Right lobe of liver (tissue), 6 donors: ENCODE data around the gene EN1. TPM values are rescaled to one million over a fixed set of nuclear protein-coding genes. Genes with fewer than 3 reads are reported as not detected.
A peak's percentile ranks its signal among the peaks of the same experiment; 100 is the strongest.

Experiments used
- ATAC-seq, 4 donors: fragments of 200-7000 bp; cut with Tn5 transposase; one replicate each; pipeline ENCODE4 v1.9.1; 2020; ENCODE audit warnings: mild to moderate bottlenecking in 4 of 4, moderate library complexity in 4 of 4
- DNase-seq, 3 donors: peaks; one replicate each; pipeline ENCODE4 v3.0.0-alpha.2; 2020
- H3K27ac ChIP-seq, 3 donors: fragments of 200-600 bp; one replicate each; pipeline ENCODE4 v1.8.0; 2022
- H3K27me3 ChIP-seq, 2 donors: fragments of 200-600 bp; one replicate each; pipeline ENCODE4 v1.8.0; 2022
- H3K36me3 ChIP-seq, 4 donors: fragments of 200-600 bp; sonication (generic) in 1 of 4; one replicate each; pipeline versions ENCODE4 v1.5.1 to v1.8.0; 2017 to 2022; ENCODE audit warnings: control low read depth in 1 of 4
- H3K4me1 ChIP-seq, 4 donors: fragments of 200-600 bp; sonication (generic) in 1 of 4; one replicate each; pipeline versions ENCODE4 v1.5.1 to v1.8.0; 2017 to 2022; ENCODE audit warnings: control low read depth in 1 of 4
- H3K4me3 ChIP-seq, 3 donors: fragments of 200-600 bp; one replicate each; pipeline ENCODE4 v1.8.0; 2022
- H3K9me3 ChIP-seq, 4 donors: fragments of 200-600 bp; sonication (generic) in 1 of 4; one replicate each; pipeline versions ENCODE4 v1.5.1 to v1.8.0; 2017 to 2022; ENCODE audit warnings: control low read depth in 1 of 4
- CTCF ChIP-seq, 4 donors: fragments of 200-600 bp in 3 of 4; fragments of 450-650 bp in 1 of 4; IDR thresholded peaks; one replicate each; pipeline versions ENCODE4 v1.5.1 to v1.8.0; 2016 to 2022; ENCODE audit warnings: antibody characterized with exemption in 4 of 4, mild to moderate bottlenecking in 2 of 4
- POLR2A ChIP-seq: fragments of 450-650 bp; IDR thresholded peaks from one replicate; pipeline ENCODE4 v1.6.1; 2017; ENCODE audit warnings: antibody characterized with exemption, mild to moderate bottlenecking
- WGBS: methylation state at CpG from one replicate; pipeline ENCODE4 v1.1.6; 2018; ENCODE audit warnings: low coverage, low lambda C conversion rate; ENCODE audit not compliant: insufficient coverage; ENCODE audit errors: missing lambda C conversion rate; 5-methylcytosine and 5-hydroxymethylcytosine counted together
- intact Hi-C, 2 donors: fragments of 100-400 bp; cut with DNase I; formaldehyde crosslinking; loops; one replicate each; pipeline versions ENCODE4 v1.11.2 to v1.14.1; 2022
- total RNA-seq, 6 experiments: library from RNA; depleted of rRNA in 2 of 6; stranded (reverse); fragments of >200 nt in 2 of 6; fragmentation: NEBNext Ultra II Directional in 3 of 6; extraction: Animal tissue kit (Norgen Biotek cat#: 25700) in 3 of 6; gene quantifications; one replicate each; pipeline versions ENCODE4 v1.1.0 to v1.2.4, GENCODE V29; 2016 to 2023
- donor health status: DM: no; HTN: yes; CAD: no.
- donor health status: DM: no; HTN: no; CAD: no.
- donor health status: DM: no; HTN: no; CAD: no.
- donor health status: DM: no; HTN: yes; CAD: no.
- donor health status: DM: no; HTN: yes; CAD: no.

EN1 gene
- total RNA-seq, 6 experiments from 2014 or later: not detected

- no peaks in the 10 kb centered on the region for H3K4me1 ChIP-seq
- no peak overlapping the region for H3K27ac ChIP-seq
- TF ChIP-seq POLR2A: no peak
- TF ChIP-seq CTCF (IDR thresholded peaks at IDR 0.05): no peak
- H3K36me3 ChIP-seq: no peaks in the 10 kb centered on the region
- H3K27me3 ChIP-seq: peaks cover 0 to 8% of the 10 kb centered on the region in 2 donors
- no peaks in the 10 kb centered on the region for H3K9me3 ChIP-seq
- peak overlapping the region in 1 of 3 donors; percentile 4 for H3K4me3 ChIP-seq
- DNase-seq (no peak), ATAC-seq (no peak)
- intact Hi-C loops: no loop called here
- WGBS: 33% methylated on average over 13 of the region's 13 CpGs
These were observed 39.6 kb downstream of the EN1 start for GRCh38 chr2:118807668-118808428.

GRCh38 chr2:118806797-118807667, 40.4 kb downstream of the EN1 start:
- Histone ChIP-seq H3K36me3 (no peaks in the 10 kb centered on the region), H3K4me1 (no peaks in the 10 kb centered on the region), H3K9me3 (no peaks in the 10 kb centered on the region), H3K27me3 (peaks cover 0 to 8% of the 10 kb centered on the region in 2 donors), H3K27ac (no peak overlapping the region), H3K4me3 (no peak overlapping the region)
- ATAC-seq (no peak), DNase-seq (no peak)
- intact Hi-C loops: no loop called here
- no peak for TF ChIP-seq CTCF (IDR thresholded peaks at IDR 0.05)
- no peak for TF ChIP-seq POLR2A
- 47% methylated on average over 16 of the region's 23 CpGs for WGBS

- no peak for DNase-seq
- no peak overlapping the region for H3K4me3 ChIP-seq
- no peak for ATAC-seq
- TF ChIP-seq CTCF (IDR thresholded peaks at IDR 0.05) (no peak), POLR2A (no peak)
- 76% methylated on average over 9 of the region's 9 CpGs for WGBS
- H3K27me3 ChIP-seq: peaks cover 0 to 8% of the 10 kb centered on the region in 2 donors
- no peak overlapping the region for H3K27ac ChIP-seq
- no peaks in the 10 kb centered on the region for H3K9me3 ChIP-seq
- no peaks in the 10 kb centered on the region for H3K36me3 ChIP-seq
- intact Hi-C loops: no loop called here
- H3K4me1 ChIP-seq: no peaks in the 10 kb centered on the region
These were observed 42.3 kb downstream of the EN1 start for GRCh38 chr2:118805064-118805690.

GRCh38 chr2:118803012-118803411, 44.4 kb downstream of the EN1 start:
- WGBS: 61% methylated on average over 5 of the region's 5 CpGs
- TF ChIP-seq POLR2A (no peak), CTCF (IDR thresholded peaks at IDR 0.05) (no peak)
- no peaks in the 10 kb centered on the region for H3K4me1 ChIP-seq
- no peaks in the 10 kb centered on the region for H3K27me3 ChIP-seq
- intact Hi-C loops: no loop called here
- no peak overlapping the region for H3K4me3 ChIP-seq
- no peak for ATAC-seq
- no peak for DNase-seq
- H3K27ac ChIP-seq: no peak overlapping the region
- no peaks in the 10 kb centered on the region for H3K9me3 ChIP-seq
- H3K36me3 ChIP-seq: no peaks in the 10 kb centered on the region
